ENCODE measurements around the gene THSD7B. TPM values are rescaled to one million over a fixed set of nuclear protein-coding genes. Genes with fewer than 3 reads are reported as not detected.

THSD7B gene
- total and polyA plus RNA-seq, 2 of the 13 experiments (the other 11 are each of a cell fraction or from before 2014, with no cell fraction given): 0.02 TPM; not detected in 1

GRCh38 chr2:136957044-136957443, 191.7 kb downstream of the THSD7B start:
- BruUV-seq (replicated peaks): no TSS peak

More at GRCh38 chr2:136957044-136957443, 191.7 kb downstream of the THSD7B start:
- no peaks in the 10 kb centered on the region for H3K27me3 ChIP-seq (ENCODE audit: control insufficient read depth in 1 of 2, insufficient read depth in 2 of 2, low read length in 2 of 2)
- H3K9me3 ChIP-seq (ENCODE audit: low read length): no peaks in the 10 kb centered on the region
- in situ Hi-C loops (cut with HindIII; ENCODE audit: extremely low pct_ligation_motif_present, low pct_unique_long_range_greater_than_20kb) (no loop called here), intact Hi-C loops (cut with micrococcal nuclease; ENCODE audit: unreplicated experiment) (no loop called here)
- POLR2A ChIA-PET: no interaction called here
- 0% methylated on average over 1 of the region's 1 CpG for WGBS (ENCODE audit: low lambda C conversion rate)
- DNase-seq (ENCODE audit: low spot score): no peak
- H3K4me3 ChIP-seq (replicated peaks in 1 of 3; ENCODE audit: insufficient read depth in 1 of 3, low read depth in 2 of 3, low read length in 3 of 3): no peak overlapping the region
- no peaks in the 10 kb centered on the region for H3K36me3 ChIP-seq (replicated peaks in 1 of 2; ENCODE audit: control insufficient read depth in 1 of 2, insufficient read depth in 2 of 2, low read length in 2 of 2)
- CTCF ChIA-PET (ENCODE audit: low intra/inter-chr PET ratio, low total read pairs): no interaction called here
- H3K4me1 ChIP-seq (ENCODE audit: insufficient read depth, low read length): no peaks in the 10 kb centered on the region
- H3K4me2 ChIP-seq (ENCODE audit: low read depth, low read length): no peak overlapping the region
- no peak overlapping the region for H3K27ac ChIP-seq (ENCODE audit: extremely low read length, insufficient read depth, low read length)
- TF ChIP-seq ELF1 (CRISPR knock-in tag; IDR thresholded peaks at IDR 0.05) (no peak), ZKSCAN8 (CRISPR knock-in tag; IDR thresholded peaks at IDR 0.05; ENCODE audit: borderline replicate concordance) (no peak), PRMT3 (CRISPR knock-in tag; IDR thresholded peaks at IDR 0.05; ENCODE audit: borderline replicate concordance, low read depth) (no peak), DRAP1 (CRISPR knock-in tag; IDR thresholded peaks at IDR 0.05) (no peak), RFX5 (IDR thresholded peaks at IDR 0.05; ENCODE audit: low read depth, low read length) (no peak), ZKSCAN1 (IDR thresholded peaks at IDR 0.05; ENCODE audit: low read length) (no peak), MED13 (CRISPR knock-in tag; IDR thresholded peaks at IDR 0.05) (no peak), ZNF614 (CRISPR knock-in tag; IDR thresholded peaks at IDR 0.05; ENCODE audit: borderline replicate concordance) (no peak)
- TF ChIP-seq, protein P1, sequence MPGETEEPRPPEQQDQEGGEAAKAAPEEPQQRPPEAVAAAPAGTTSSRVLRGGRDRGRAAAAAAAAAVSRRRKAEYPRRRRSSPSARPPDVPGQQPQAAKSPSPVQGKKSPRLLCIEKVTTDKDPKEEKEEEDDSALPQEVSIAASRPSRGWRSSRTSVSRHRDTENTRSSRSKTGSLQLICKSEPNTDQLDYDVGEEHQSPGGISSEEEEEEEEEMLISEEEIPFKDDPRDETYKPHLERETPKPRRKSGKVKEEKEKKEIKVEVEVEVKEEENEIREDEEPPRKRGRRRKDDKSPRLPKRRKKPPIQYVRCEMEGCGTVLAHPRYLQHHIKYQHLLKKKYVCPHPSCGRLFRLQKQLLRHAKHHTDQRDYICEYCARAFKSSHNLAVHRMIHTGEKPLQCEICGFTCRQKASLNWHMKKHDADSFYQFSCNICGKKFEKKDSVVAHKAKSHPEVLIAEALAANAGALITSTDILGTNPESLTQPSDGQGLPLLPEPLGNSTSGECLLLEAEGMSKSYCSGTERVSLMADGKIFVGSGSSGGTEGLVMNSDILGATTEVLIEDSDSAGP (CRISPR knock-in tag; IDR thresholded peaks at IDR 0.05; ENCODE audit: borderline replicate concordance): no peak
- no peaks in the 10 kb centered on the region for H4K20me1 ChIP-seq (ENCODE audit: insufficient read depth, low read length)
- no peak overlapping the region for H2AFZ ChIP-seq (ENCODE audit: low read length)
- no peak for ATAC-seq
- no peak overlapping the region for H3K9ac ChIP-seq (ENCODE audit: insufficient read depth, low read depth, low read length)
- no peaks in the 10 kb centered on the region for H3K79me2 ChIP-seq (ENCODE audit: insufficient read depth, low read length)
- FAIRE-seq: no peak

Measured in HepG2 (cell line).